ENCODE data around the gene ZNF280B. TPM values are rescaled to one million over a fixed set of nuclear protein-coding genes. Genes with fewer than 3 reads are reported as not detected.

The ZNF280B gene
- total RNA-seq, 1 experiment from 2014 or later: 8.2 TPM

DNA sequence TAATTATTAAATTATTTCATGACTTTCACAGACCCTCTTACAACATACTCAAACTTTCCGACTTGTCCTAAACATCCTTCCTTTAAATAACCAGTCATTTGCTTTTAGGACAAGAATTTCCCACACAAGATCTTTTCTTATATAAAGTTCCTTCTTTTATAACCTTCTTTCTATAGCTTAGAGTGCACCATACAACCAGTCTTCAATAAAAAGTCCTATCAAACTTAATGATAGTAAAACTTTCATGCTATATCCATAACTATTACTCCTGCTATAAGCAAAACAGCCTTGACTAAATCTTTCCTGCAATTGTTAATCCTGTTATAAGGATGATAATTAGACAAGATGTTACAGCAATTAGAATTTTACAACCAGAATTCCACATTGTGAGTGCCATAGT lies 47.4 kb downstream of the ZNF280B start:
- Histone ChIP-seq H3K9me3 (ENCODE audit: control insufficient read depth, low read depth, low read length) (peaks cover 15% of the 10 kb centered on the region), H3T11ph (ENCODE audit: low read length) (no peak overlapping the region), H3K4me2 (ENCODE audit: insufficient read depth, insufficient read length, low read length) (no peak overlapping the region), H2AK5ac (ENCODE audit: insufficient read length, low read length) (no peak overlapping the region), H2BK20ac (ENCODE audit: low read depth, low read length, poor library complexity, severe bottlenecking) (no peak overlapping the region), H3K4me1 (ENCODE audit: insufficient read depth, low read length) (no peaks in the 10 kb centered on the region), H2BK12ac (ENCODE audit: insufficient read length, low read depth, low read length) (no peak overlapping the region), H2BK15ac (ENCODE audit: low read depth, low read length) (no peak overlapping the region), H2BK5ac (ENCODE audit: insufficient read length, low read length) (no peak overlapping the region), H3K9ac (ENCODE audit: extremely low read depth, insufficient read length, low read length) (no peak overlapping the region), H3K23me2 (ENCODE audit: insufficient read length, low read depth, low read length, poor library complexity, severe bottlenecking) (no peaks in the 10 kb centered on the region), H4K8ac (replicated peaks; ENCODE audit: insufficient read length, low read depth, low read length) (no peak overlapping the region), H4K91ac (ENCODE audit: insufficient read length, low read depth, low read length) (no peak overlapping the region), H3K56ac (ENCODE audit: insufficient read length, low read depth, low read length) (no peak overlapping the region), H3K27me3 (ENCODE audit: insufficient read depth, low read length) (peaks cover 5% of the 10 kb centered on the region), H3K23ac (ENCODE audit: insufficient read length, low read depth, low read length) (no peak overlapping the region), H3K79me2 (ENCODE audit: insufficient read depth, low read length) (no peaks in the 10 kb centered on the region), H3K27ac (ENCODE audit: insufficient read length, low read depth, low read length) (no peak overlapping the region), H3K14ac (ENCODE audit: insufficient read depth, low read length) (no peak overlapping the region), H4K20me1 (ENCODE audit: control insufficient read depth, insufficient read depth, insufficient read length) (no peaks in the 10 kb centered on the region), H2AFZ (ENCODE audit: low read length) (no peak overlapping the region), H3K18ac (ENCODE audit: insufficient read length, low read depth, low read length) (no peak overlapping the region), H3K4ac (ENCODE audit: low read depth, low read length) (no peak overlapping the region), H3K79me1 (ENCODE audit: insufficient read depth, low read depth, low read length, poor library complexity, severe bottlenecking) (no peaks in the 10 kb centered on the region), H4K5ac (ENCODE audit: insufficient read length, low read depth, low read length) (no peak overlapping the region), H2BK120ac (ENCODE audit: low read depth, low read length, poor library complexity, severe bottlenecking) (no peak overlapping the region)
- no CpG with 5 or more reads among the region's 1 CpG for WGBS (ENCODE audit: extremely low coverage, insufficient read length, low lambda C conversion rate)
- H3K27ac Mint-ChIP-seq: no peak overlapping the region
- peaks cover 8 to 11% (median 10%) of the 10 kb centered on the region in 3 experiments; a peak in 6 of 7 replicates for H3K36me3 Mint-ChIP-seq (ENCODE audit: insufficient read depth in 1 of 3, low read depth in 3 of 3)
- H3K4me3 Mint-ChIP-seq: no peak overlapping the region
- H3K4me1 Mint-ChIP-seq: peaks cover 0 to 2% of the 10 kb centered on the region in 2 experiments; a peak in 2 of 4 replicates
- no peak; the same call in 2 of the 3 replicates for TF ChIP-seq CTCF (conservative IDR thresholded peaks at IDR 0.05)
- peaks cover 32 to 39% of the 10 kb centered on the region in 2 experiments for H3K9me3 Mint-ChIP-seq
- peaks cover 100% of the 10 kb centered on the region for H3K27me3 Mint-ChIP-seq (ENCODE audit: low read depth)
- DNase-seq: no peak
